GM12874 (cell line): Measurements from ENCODE around the gene TBC1D14.

ENCODE experiments used
- TF ChIP-seq, protein P1 (sequence below): IDR thresholded peaks from 2 replicates; pipeline ENCODE4 v1.5.1; 2011; ENCODE audit warnings: low read depth, mild to moderate bottlenecking, control low read depth, low read length, moderate library complexity; ENCODE audit not compliant: insufficient read depth

Gene TBC1D14

DNA sequence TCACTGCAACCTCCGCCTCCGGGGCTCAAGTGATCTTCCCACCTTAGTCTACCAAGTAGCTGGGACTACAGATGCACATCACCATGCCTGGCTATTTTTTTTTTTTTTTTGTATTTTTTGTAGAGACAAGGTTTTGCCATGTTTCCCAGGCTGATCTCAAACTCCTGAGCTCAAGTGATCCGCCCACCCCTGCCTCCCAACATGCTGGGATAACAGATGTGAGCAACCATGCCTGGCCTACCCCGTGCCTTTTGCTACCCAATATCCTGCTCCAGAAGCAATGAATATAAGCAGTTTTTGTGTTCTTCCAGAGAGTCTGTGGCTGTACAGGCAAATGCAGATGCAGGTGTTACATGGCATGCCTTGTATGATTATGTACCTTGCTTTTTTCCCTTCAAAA lies 50.5 kb downstream of the TBC1D14 start:
- TF ChIP-seq, protein P1, sequence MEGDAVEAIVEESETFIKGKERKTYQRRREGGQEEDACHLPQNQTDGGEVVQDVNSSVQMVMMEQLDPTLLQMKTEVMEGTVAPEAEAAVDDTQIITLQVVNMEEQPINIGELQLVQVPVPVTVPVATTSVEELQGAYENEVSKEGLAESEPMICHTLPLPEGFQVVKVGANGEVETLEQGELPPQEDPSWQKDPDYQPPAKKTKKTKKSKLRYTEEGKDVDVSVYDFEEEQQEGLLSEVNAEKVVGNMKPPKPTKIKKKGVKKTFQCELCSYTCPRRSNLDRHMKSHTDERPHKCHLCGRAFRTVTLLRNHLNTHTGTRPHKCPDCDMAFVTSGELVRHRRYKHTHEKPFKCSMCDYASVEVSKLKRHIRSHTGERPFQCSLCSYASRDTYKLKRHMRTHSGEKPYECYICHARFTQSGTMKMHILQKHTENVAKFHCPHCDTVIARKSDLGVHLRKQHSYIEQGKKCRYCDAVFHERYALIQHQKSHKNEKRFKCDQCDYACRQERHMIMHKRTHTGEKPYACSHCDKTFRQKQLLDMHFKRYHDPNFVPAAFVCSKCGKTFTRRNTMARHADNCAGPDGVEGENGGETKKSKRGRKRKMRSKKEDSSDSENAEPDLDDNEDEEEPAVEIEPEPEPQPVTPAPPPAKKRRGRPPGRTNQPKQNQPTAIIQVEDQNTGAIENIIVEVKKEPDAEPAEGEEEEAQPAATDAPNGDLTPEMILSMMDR: no peak

DNA sequence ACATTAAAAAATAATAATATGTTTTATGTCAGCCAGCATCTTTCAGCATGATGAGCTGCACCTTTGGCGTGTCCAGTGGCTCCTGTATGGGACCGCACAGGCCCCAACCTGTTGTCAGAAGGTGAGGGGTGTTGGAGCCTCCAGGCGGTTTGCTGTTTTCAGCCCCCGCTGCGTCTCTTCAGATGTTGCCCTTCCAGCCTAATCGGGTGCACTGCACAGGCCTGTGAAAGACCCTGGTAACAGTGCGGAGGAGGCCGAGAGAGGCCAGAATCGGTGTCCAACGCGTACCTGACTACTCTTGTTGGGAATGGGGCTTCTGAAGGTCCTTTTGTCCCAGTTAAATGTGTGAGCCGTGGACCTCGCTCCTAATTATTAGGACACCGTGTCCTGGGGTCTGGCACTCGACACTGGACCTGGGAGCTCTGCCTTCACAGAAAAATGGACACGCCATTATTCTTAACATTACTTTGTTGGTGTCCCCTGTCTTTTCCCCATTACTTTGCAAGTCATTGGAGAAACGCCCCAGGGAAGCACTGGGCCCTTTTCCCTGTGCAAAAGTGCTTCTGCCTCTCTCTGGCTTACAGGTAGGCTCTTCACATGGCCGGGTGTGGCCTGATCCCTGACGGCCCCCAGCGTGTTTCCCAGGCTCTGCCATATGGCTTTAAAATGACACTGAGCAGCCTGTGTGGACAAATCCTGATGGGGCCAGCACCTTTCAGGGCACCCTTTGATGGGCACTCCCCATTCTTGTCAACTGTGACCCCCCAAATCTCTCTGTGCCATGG lies 51.2 kb downstream of the TBC1D14 start:
- TF ChIP-seq, protein P1: no peak

DNA sequence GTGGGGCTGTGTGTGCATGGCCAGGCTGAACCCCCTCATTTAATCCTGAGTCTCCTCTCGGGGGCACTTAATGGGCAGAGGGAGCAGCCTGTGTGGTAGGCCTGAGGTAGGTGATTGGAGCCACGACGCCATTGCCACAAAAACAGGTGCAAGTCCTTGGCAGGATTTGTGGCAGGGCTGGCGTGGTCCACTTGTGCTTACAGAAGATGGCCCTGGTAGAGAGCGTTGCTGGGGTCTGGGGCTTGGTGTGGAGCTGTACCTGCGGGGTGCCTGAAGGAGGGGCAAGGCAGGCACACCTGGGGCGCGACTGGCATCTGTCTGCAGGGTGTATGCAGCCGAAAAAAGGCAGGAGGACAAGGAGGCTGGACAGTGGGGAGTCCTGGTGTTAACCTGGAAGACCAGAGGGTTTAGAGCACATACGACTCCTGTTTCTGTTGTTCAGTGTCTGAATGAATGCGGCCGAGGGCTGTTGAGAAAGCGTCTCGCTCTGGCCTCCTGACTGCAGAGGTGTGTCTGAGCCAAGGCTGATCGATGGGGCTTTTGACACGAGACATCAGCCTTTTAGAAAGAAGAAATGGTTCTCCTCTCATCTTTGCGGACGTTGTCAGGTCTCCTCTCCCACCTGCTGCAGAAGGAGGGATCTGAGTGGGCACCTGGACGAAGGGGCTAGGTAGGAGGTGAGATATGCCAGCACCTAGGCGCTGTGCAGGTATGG lies 52.0 kb downstream of the TBC1D14 start:
- TF ChIP-seq, protein P1: no peak

DNA sequence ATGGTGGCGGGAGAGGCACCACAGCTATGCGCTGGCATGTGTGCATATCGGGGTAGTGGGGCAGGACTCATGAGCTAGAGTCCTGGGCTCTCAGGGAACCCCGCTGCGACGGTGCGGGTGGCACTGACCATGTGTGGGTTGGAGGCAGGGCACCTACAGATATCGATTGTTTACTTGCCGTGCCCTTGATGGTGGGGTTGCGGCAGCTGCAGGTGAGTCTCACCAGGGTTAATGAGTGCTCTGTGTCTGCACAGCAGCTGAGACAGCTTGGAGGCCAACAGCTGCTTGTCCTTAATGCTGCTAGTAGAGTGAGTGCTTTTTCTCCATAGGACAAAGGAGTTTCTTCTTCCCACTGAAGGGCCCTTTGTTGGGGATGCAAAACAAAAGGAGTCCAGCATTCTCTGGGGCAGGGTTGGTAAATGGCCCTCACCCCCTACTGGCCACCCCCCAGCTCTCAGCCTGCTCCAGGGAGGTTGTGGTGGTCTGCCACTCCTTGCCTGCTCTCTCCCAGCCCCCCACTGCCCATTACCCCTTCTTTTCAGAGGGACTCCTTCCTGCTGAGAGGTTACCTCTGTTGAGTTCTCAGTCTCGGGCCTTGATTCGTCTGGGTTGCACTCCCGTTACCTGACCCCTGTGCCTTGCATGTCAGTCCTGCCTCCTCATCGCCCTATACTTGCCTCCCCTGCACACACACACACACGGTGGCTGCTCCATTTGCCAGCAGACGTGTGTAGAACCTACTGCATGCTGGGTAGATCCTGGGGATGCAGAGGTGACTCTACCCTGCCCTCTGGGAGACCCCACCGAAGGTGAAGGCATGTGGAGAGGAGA lies 52.8 kb downstream of the TBC1D14 start:
- TF ChIP-seq, protein P1: no peak

DNA sequence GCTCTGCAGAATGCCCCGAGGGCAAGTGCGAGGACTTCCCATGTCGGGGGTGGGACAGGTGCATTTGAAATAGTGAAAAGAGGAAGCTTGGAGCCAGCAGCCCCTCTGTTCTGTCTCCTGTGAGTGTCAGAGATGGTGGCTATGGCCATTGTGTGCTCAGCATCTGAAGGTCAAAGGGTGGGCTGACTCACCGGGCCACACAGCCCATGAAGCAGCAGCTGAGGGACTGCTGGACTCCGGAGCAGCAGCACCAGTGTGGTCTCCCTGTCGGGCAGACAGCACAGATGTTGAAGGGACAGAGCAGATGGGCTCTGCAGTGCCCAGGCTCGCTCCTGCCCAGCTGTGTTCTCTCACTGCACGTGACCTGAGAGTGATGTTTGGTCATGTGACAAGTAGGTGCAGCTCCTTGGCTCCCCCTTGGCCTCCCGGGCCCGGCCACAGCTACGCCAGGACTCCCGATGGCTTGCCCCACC lies 53.5 kb downstream of the TBC1D14 start:
- TF ChIP-seq, protein P1: no peak

DNA sequence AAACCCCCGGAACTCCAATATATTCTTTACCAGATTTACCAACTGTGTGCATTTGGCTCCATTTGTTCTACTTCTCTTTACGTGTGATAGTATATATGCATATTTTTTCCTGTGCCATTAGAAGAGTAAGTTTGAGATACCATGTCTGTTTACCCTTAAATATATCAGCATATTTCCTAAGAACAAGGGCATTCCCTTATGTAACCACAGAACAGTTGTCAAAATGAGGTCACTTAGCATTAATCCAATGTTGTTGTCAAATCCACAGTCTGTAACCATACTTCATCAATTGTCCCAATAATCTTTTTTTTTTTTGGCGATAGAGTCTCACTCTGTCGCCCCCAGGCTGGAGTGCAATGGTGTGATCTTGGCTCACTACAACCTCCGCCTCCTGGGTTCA lies 55.2 kb downstream of the TBC1D14 start:
- TF ChIP-seq, protein P1: no peak

DNA sequence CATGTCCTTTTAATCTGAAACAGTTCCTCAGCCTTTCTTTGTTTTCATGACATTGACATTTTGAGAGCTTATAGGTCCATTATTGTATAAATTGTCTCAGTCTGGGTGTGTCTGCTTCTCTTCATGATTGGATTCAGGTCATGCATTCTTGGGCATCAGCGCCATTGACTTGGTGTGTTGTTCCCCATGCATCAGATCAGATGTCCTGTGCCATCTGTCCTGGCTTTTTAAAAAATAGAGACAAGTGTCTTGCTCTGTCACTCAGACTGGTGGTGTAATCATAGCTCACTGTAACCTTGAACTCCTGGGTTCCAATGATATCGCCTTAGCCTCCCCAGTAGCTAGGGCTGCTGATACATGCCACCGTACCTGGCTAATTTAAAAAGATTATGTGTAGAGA lies 55.7 kb downstream of the TBC1D14 start:
- TF ChIP-seq, protein P1: no peak
